HG03025 (cell line): Measurements from ENCODE around the gene PYGL.
"Not testable (repeated sequence)": the region's sequence is repeated elsewhere in the genome, so short reads cannot be mapped to it uniquely, and the experiment has no call there.

Experiments used
- ATAC-seq: cut with Tn5 transposase; IDR thresholded peaks from one replicate; pipeline ENCODE4 v1.9.1; 2021; ENCODE audit warnings: mild to moderate bottlenecking, moderate library complexity; ENCODE audit not compliant: unreplicated experiment, low FRiP score

Gene PYGL

GRCh38 chr14:50955373-50956043 is 11.2 kb upstream of the PYGL start:
- no peak for ATAC-seq

DNA sequence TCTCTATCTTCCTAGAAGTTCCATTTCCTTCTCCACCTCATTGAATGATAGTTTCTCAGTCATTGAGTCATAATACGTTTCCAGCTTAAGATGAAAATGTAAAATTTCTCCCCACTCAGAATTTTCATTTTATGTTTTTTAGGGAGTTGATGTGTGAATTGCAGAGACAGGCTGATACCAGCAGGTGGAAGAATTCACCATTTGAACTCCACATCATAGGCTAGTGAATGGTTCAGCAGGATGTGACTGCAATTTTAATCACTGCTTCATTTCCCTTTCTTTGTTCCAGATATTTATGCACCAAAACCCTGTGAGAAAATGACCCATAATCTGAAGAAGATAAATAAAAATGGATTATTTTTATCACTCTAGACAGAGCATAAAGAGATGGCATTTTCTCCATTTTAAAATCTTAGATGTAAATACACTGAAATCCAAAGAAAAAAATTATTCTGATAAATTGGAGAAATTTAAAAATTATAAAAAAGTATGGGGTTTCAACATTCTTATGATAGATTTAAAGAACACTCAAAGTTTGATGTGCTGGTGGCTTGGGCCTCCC is 10.6 kb upstream of the PYGL start:
- no peak for ATAC-seq

DNA sequence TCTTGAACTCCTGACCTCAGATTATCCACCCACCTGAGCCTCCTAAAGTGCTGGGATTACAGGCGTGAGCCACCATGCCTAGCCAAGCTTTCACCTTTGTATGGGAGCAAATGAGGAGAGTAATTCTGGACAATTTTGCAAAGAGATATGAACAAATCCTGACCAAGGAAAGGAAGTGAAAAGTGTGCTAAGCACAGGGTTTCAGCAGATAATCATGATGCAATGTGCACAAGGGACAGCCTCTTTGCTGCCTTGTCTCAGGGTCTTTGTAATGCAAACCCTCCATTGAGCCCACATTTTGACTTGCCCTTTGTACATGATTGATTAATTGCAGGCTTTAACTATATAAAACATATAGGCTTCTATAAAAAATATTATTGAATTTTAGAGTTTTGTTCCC is 9.2 kb upstream of the PYGL start:
- ATAC-seq: no peak

GRCh38 chr14:50951032-50951431 is 6.7 kb upstream of the PYGL start:
- no peak for ATAC-seq

GRCh38 chr14:50948205-50948604 is 3.9 kb upstream of the PYGL start:
- no peak for ATAC-seq

- ATAC-seq: no peak
Observed at GRCh38 chr14:50947446-50947845, 3.2 kb upstream of the PYGL start.

DNA sequence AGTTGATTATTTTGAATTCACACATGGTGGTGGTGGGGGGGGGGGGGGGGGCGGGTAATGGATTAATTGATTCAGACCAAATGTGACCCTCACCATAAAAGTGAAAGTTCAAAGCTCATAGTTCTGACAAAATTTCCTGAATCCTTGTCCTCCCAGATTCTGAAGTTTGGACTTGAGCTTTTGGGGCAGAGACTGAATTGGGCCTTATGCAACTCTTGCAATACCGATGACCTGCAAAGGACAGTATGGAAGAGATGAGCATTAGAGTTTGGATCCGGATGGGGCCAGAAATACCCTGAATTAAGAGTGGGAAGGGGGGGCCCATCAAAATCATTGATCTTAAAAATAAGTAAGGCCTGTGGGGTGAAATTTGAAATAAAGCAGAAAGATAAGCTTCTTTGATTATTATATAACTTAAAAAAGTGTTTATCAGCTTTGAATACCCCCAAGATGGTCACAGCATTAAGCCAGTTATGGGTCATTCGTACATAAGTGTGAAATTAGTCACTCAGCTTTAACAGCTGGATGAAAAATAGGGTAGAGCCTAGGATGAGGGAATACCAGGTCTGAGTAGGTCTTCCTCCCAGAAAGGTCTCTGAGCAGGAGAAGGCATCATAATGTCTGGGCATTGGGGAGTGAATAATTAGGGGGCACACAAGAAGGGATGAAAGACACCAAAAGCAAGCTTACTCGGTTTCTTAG is 2.1 kb upstream of the PYGL start:
- ATAC-seq: no peak

- no peak for ATAC-seq
Observed at GRCh38 chr14:50944647-50945413, 547 bp upstream of the PYGL start.

GRCh38 chr14:50943261-50943942 is 881 bp downstream of the PYGL start:
- no peak for ATAC-seq

DNA sequence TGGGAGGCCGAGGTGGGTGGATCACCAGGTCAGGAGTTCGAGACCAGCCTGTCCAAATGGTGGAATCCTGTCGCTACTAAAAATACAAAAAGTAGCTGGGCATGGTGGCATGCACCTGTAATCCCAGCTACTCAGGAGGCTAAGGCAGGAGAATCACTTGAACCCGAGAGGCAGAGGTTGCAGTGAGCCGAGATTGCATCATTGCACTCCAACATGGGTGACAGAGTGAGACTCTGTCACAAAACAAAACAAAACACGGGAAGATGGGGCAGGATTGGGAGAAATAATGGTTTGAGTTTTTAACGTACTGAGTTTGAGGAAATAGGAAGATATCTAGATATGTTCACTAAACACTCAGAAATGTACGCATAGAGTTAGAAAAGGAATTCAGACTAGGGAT is 2.6 kb downstream of the PYGL start:
- ATAC-seq: not testable (repeated sequence)

- no peak for ATAC-seq
Observed at GRCh38 chr14:50941151-50941550, 3.1 kb downstream of the PYGL start.

- no peak for ATAC-seq
Observed at GRCh38 chr14:50937800-50938199, 6.5 kb downstream of the PYGL start.

GRCh38 chr14:50937325-50937724 is 7.0 kb downstream of the PYGL start:
- no peak for ATAC-seq

- ATAC-seq: no peak
Observed at GRCh38 chr14:50936882-50937281, 7.4 kb downstream of the PYGL start.

DNA sequence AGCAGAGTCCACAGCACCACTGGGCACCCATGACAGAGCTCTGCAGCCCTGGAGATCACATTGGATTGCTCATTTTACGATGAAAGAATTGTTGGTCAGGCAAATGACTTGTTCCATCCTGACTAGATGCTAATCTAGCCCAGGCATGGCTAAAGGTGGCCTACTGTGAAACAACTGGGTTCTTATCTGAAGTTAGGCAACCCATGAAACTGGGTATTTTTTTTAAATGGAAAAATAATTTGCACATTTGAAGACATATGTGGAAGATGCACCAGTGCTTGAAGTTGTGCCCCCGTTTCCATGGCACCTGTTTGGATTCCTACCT is 8.3 kb downstream of the PYGL start:
- no peak for ATAC-seq

DNA sequence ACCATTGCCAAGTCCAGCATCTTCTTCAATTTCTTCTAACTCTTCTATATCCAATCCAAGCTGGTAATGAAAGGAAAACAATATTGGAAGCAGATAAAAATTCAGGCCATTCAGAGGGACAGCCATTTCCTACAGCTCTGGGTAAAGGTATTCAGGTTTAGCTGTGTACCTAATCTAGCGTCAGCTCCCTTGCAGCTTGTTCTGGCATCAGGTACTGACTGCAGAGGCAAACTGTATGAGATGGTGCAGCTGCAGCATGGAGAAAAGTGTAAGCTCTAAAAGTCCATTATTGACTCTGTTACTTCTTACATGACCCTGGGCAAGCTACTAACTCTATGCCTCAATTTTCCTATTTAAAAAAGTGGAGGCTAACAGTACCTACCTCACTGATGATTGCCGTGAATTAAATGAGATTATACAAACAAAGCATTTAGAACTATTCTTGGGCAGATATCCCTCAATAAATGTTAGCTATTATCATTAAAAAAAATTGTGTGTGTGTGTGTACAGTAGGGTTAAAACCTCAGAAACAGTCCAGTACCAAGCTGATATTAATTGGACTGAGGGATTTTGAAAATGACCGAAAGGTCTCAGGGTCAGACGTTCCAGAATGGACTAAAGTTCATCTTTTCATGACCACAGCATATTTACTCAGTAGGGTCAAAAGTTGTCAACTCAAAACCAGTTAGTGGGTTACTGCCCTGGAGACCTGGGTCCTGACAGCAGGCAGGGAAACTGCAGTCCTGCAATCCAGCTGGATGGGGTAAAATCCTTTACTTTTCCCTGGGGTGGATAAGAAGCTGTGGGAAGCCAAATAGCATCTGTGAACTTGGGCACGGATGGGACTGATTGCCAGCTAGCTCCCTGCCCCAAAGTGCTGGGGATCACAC is 8.9 kb downstream of the PYGL start:
- no peak for ATAC-seq

DNA sequence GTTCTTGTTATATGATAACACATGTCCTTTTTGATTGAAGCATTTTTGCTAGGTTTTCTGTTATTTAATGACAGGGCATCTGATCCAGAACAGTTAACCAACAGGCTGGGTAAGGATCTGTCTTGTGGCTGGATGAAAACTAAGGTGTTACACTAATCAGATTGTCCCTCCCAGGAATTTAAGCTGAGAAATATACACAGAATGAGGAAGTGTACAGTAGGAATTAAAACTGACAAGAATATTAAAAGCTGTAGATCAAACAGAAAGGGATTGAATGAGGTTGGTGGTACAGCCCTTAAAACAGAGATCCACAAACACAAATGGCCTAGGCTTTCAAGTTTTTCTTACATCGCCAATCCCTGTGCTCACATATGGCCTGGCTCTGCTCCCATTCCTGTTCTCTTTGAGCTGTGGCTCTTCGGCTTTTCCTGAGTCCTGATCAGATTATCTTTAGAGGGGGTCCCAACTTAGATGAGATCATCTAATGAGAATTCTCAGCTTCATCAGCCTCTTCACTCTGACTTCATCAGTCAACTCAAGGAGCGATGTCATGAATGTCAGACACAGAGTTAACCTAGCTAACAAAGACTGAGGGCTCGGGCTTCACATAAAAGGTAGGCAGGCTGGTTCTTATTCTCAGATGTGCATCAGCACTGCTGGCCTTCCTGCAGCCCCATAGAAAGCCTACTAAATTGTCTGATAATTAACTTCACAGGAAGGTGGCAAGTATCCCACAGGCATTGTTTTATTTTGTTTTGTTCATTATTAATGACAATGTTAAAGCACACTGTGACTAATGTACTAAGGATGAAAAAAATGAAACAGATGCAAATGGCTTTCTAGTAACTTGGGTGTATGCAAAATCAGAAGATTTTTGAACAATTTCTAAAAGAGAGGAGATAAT is 11.4 kb downstream of the PYGL start:
- no peak for ATAC-seq

- ATAC-seq: no peak
Observed at GRCh38 chr14:50932156-50932555, 12.1 kb downstream of the PYGL start.

DNA sequence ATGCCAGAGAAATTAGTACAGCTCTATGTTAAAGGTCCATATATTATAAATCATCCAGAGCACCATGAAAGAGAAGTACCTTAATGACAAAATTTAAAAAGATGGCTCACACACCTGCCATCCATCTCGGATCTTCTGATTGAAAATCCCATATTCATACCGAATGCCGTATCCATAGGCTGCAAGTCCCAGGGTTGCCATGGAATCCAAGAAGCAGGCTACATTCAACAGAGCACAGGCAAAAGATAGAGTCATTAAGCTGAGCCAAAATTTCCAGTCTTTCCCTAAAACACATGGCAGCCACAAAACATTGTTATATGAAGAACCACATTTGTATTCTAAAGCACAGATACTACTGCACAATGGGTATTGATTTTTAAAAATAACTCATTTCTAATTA is 12.7 kb downstream of the PYGL start:
- no peak for ATAC-seq
